Astrocyte (in vitro differentiated cells and primary cell): ENCODE results near the gene MXRA7.

Experiments
- EZH2 ChIP-seq: IDR thresholded peaks from 2 replicates; pipeline ENCODE4 v1.6.1; 2012; ENCODE audit warnings: mild to moderate bottlenecking, low read length, inconsistent platforms; ENCODE audit not compliant: insufficient read depth
- TF ChIP-seq, protein P1 (sequence below): IDR thresholded peaks from 2 replicates; pipeline ENCODE4 v1.5.1; 2011; ENCODE audit warnings: low read depth, mild to moderate bottlenecking, inconsistent platforms, low read length, moderate library complexity; ENCODE audit not compliant: insufficient read depth

GRCh38 chr17:76643553-76644148 is 67.1 kb downstream of the MXRA7 start, which contains the start of gene ST6GALNAC1:
- TF ChIP-seq, protein P1, sequence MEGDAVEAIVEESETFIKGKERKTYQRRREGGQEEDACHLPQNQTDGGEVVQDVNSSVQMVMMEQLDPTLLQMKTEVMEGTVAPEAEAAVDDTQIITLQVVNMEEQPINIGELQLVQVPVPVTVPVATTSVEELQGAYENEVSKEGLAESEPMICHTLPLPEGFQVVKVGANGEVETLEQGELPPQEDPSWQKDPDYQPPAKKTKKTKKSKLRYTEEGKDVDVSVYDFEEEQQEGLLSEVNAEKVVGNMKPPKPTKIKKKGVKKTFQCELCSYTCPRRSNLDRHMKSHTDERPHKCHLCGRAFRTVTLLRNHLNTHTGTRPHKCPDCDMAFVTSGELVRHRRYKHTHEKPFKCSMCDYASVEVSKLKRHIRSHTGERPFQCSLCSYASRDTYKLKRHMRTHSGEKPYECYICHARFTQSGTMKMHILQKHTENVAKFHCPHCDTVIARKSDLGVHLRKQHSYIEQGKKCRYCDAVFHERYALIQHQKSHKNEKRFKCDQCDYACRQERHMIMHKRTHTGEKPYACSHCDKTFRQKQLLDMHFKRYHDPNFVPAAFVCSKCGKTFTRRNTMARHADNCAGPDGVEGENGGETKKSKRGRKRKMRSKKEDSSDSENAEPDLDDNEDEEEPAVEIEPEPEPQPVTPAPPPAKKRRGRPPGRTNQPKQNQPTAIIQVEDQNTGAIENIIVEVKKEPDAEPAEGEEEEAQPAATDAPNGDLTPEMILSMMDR: no peak
- no peak for TF ChIP-seq EZH2
